ENCODE results near the gene CFI.

CFI gene

DNA sequence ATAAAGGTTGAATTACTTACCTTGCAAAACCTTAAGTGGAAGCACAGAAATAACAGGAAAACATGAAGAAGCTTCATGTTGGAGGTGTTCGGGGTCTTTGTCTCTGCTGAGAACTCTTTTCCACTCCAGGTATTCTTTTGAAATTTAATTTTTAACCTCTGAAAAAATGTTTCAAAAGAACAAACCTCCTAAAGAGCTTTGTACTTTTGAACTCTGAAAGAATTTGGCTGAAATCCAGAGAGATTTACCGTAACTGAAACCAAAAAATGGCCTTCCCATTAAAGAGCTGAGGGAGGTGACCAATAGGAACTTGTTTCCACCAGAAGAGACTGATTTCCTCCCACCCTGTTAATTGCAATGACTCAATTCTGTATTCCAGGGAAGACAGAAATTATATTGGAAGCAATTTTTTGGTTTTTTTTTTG is at the start of gene CFI:
Gene CFI, minus strand, starts transcription at position 105 of the 425 bp plus-strand sequence. Its CDS starts 28 bp downstream, at position 77.
- peak; percentile 40 for DNase-seq (ENCODE audit: low spot score)
- POLR2A ChIA-PET (ENCODE audit: low non-redundant PET) = no interaction called here
- TF ChIP-seq, protein P1, sequence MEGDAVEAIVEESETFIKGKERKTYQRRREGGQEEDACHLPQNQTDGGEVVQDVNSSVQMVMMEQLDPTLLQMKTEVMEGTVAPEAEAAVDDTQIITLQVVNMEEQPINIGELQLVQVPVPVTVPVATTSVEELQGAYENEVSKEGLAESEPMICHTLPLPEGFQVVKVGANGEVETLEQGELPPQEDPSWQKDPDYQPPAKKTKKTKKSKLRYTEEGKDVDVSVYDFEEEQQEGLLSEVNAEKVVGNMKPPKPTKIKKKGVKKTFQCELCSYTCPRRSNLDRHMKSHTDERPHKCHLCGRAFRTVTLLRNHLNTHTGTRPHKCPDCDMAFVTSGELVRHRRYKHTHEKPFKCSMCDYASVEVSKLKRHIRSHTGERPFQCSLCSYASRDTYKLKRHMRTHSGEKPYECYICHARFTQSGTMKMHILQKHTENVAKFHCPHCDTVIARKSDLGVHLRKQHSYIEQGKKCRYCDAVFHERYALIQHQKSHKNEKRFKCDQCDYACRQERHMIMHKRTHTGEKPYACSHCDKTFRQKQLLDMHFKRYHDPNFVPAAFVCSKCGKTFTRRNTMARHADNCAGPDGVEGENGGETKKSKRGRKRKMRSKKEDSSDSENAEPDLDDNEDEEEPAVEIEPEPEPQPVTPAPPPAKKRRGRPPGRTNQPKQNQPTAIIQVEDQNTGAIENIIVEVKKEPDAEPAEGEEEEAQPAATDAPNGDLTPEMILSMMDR (conservative IDR thresholded peaks at IDR 0.05; ENCODE audit: low read depth) = no peak
- no peak within 1 kb of the TSS for H3K27ac ChIP-seq
- CTCF ChIA-PET = no interaction called here

DNA sequence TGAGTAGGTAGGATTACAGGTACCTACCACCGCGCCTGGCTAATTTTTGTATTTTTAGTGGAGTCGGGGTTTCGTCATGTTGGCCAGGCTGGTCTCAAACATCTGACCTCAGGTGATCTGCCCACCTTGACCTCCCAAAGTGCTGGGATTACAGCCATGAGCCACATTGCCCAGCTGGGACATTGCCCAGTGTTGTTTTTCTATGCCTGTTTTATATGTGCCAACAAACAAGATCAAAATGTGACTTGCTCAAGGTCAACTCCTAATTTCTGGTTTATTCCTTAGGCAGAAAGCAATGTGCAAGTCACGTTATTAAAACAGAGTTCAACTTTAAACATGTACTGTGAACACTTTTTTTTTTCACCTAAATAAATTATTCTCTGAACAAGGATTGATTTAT is 48.8 kb upstream of the CFI start:
- ChIA-PET POLR2A (ENCODE audit: low non-redundant PET) (no interaction called here), CTCF (interaction anchor here (0.5 kb wide), 1 partner anchor 35 kb away, joined by 3 read pairs; no protein-coding TSS in a partner anchor)
- H3K27ac ChIP-seq = no peak overlapping the region
- TF ChIP-seq, protein P1 (conservative IDR thresholded peaks at IDR 0.05; ENCODE audit: low read depth) = no peak
- DNase-seq (ENCODE audit: low spot score) = no peak

DNA sequence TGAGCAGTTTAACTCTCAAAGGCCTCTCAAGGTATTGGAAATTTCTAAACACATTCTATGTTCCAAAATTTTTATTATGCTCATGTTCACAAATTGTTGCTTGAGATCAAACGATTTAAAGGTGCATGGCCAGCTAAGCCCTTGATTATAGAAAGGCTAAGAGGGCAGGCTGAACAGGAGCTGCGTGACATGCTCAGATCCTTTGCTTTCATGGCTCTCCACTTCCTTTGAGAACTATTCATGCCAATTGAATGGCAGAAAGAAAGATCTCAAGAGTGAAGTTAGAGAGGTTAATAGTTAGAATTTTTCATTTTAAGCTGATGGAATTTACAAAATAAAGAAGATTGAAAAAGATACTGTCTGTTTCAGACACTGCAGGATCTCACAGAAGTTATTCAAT is 46.7 kb upstream of the CFI start:
- no peak overlapping the region for H3K27ac ChIP-seq
- no peak for DNase-seq (ENCODE audit: low spot score)
- CTCF ChIA-PET = interaction anchor here (0.6 kb wide), 1 partner anchor 31 kb away, joined by 3 read pairs; no protein-coding TSS in a partner anchor
- TF ChIP-seq, protein P1 (conservative IDR thresholded peaks at IDR 0.05; ENCODE audit: low read depth) = no peak
- POLR2A ChIA-PET (ENCODE audit: low non-redundant PET) = no interaction called here

DNA sequence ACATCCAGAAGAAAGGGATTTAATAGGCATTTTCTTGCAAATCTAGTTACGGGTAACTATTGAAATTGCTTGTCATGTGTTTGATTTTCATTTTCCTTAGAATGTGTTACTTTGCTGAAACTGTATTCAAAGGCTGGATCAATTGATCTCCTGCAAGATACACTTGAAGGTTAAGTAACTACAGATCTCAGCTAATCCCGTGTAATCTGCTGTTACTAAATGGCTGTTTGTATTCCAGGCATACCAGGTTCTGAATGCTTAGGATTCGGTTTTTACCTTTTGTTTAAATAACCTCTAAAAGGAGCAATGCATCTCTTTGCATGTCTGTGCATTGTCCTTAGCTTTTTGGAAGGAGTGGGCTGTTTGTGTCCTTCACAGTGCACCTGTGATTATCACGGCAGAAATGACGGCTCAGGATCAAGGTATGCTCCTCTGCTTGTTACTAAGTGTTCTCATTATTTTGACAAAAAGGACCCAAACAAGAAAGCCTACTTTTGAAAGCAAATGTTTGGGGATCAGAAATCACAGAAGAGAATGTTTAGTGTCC is 46.2 kb upstream of the CFI start, which contains the start of gene LRIT3:
Gene LRIT3, plus strand, starts transcription at position 212 of the 547 bp plus-strand sequence. Its CDS starts 95 bp downstream, at position 307.
- POLR2A ChIA-PET (ENCODE audit: low non-redundant PET) = no interaction called here
- CTCF ChIA-PET = interaction anchor here (0.6 kb wide), 1 partner anchor 32 kb away, joined by 3 read pairs; no protein-coding TSS in a partner anchor
- TF ChIP-seq, protein P1 (conservative IDR thresholded peaks at IDR 0.05; ENCODE audit: low read depth) = no peak
- H3K27ac ChIP-seq = no peak within 1 kb of the TSS
- DNase-seq (ENCODE audit: low spot score) = no peak

DNA sequence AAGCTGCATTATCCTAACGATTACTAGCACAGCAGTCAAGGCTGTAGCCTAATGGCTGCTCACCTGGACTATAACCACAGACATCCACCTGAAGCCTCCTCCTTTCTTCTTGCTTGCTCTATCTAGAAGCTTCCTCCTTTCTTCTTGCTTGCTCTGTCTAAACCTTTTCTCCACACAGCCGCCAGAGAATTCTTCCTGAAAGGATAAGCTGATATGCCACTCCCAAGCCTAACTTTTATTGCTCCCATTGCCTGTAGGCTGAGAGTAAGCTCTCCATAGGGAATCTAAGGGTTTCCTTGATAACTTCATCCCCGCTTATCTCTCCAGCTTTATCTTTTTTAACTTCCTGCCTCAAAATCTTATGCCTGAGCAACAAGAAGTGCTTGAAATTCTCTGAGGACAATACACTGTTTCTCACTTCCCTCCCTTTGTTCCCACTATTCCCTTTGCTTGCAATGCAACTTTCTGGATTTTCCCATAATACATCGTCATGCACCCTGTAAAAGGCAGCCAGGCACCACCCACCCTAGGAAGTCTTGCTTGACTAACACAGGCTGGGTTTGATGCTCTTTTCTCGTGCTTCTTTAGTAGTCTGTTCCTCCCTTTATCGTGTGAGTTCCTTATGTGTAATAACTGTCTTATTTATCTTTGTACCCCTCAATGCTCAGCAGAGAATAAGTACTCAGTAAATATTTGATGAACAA is 44.7 kb upstream of the CFI start:
- no peak for DNase-seq (ENCODE audit: low spot score)
- POLR2A ChIA-PET (ENCODE audit: low non-redundant PET) = no interaction called here

DNA sequence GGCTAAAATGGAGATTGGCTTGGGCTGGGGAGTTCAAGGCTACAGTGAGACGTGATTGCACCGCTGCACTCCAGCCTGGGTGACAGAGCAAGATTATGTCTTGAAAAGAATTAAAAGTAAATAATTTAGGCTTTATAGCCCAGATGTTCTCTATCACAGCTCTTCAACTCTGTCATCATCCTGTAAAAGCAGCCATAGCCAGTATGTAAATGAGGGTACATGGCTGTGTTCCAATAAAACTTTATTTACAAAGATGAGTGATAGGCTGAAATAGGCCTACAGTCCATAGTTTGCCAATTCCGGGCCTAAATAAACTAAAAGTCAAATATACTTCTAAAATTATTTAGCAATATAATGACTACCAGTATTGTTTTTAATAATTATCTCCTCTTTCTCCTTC is 35.2 kb upstream of the CFI start:
- TF ChIP-seq, protein P1 (conservative IDR thresholded peaks at IDR 0.05; ENCODE audit: low read depth) = no peak
- H3K27ac ChIP-seq = no peak overlapping the region
- ChIA-PET CTCF (interaction anchor here (0.6 to 0.7 kb wide), 2 partner anchors 11 to 248 kb away, joined by 4 read pairs; no protein-coding TSS in a partner anchor), POLR2A (ENCODE audit: low non-redundant PET) (no interaction called here)
- DNase-seq (ENCODE audit: low spot score) = no peak

More for the DNA sequence above, 44.7 kb upstream of the CFI start:
- H3K27ac ChIP-seq = no peak overlapping the region
- TF ChIP-seq, protein P1 (conservative IDR thresholded peaks at IDR 0.05; ENCODE audit: low read depth) = no peak
- CTCF ChIA-PET = interaction anchor here (0.7 kb wide), 1 partner anchor 318 kb away, joined by 3 read pairs; no protein-coding TSS in a partner anchor
